ENCODE data around the gene MCF2L2. TPM values are rescaled to one million over a fixed set of nuclear protein-coding genes. Genes with fewer than 3 reads are reported as not detected.
"Not testable (repeated sequence)": the region's sequence is repeated elsewhere in the genome, so short reads cannot be mapped to it uniquely, and the experiment has no call there.

Gene MCF2L2
- total RNA-seq, 2 donors from 2014 or later: 7.6 to 11.5 TPM

DNA sequence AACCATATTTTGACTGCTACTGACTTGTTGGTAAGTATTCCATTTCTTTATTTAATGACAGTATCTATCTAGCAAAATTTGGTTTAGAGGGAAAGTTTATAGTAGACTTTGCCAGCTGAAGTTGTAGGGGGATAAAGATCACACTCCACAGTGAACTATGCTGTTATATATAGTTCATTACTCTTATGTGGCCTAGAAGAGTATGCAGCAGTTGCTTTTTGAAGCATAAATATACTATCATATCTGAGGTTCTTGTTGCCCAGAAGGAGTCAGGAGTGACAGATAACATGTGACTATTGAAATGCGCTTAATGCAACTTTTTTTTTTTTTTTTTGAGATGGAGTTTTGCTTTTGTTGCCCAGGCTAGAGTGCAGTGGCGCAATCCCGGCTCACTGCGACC lies 25.6 kb upstream of the MCF2L2 start:
- H3K4me1 Mint-ChIP-seq (ENCODE audit: low read depth): no peaks in the 10 kb centered on the region
- no peak for DNase-seq
- no peak for ATAC-seq (replicated peaks in 1 of 2)

GRCh38 chr3:183449791-183450190 lies 21.4 kb upstream of the MCF2L2 start:
- ATAC-seq (replicated peaks in 1 of 2) (no peak), DNase-seq (no peak)
- no peaks in the 10 kb centered on the region for H3K27me3 Mint-ChIP-seq (ENCODE audit: low read depth)
- H3K27ac Mint-ChIP-seq: no peak overlapping the region
- peaks cover 19% of the 10 kb centered on the region for H3K4me1 Mint-ChIP-seq (ENCODE audit: low read depth)
- H3K9me3 Mint-ChIP-seq: no peaks in the 10 kb centered on the region
- H3K4me3 Mint-ChIP-seq: no peak overlapping the region
- H3K36me3 Mint-ChIP-seq (ENCODE audit: insufficient read depth in 2 of 2): peaks cover 0 to 7% of the 10 kb centered on the region in 2 donors

More for the DNA sequence above, 25.6 kb upstream of the MCF2L2 start:
- no peaks in the 10 kb centered on the region for H3K27me3 Mint-ChIP-seq (ENCODE audit: low read depth)
- no peak overlapping the region for H3K27ac Mint-ChIP-seq
- H3K4me3 Mint-ChIP-seq: no peak overlapping the region
- H3K36me3 Mint-ChIP-seq (ENCODE audit: insufficient read depth in 2 of 2): no peaks in the 10 kb centered on the region
- H3K9me3 Mint-ChIP-seq: no peaks in the 10 kb centered on the region

- H3K27me3 Mint-ChIP-seq (ENCODE audit: low read depth): no peaks in the 10 kb centered on the region
- H3K36me3 Mint-ChIP-seq (ENCODE audit: insufficient read depth in 2 of 2): peaks cover 4 to 7% of the 10 kb centered on the region in 2 donors
- no peak overlapping the region for H3K4me3 Mint-ChIP-seq
- peaks cover 0 to 3% of the 10 kb centered on the region in 2 donors for H3K9me3 Mint-ChIP-seq
- no peak overlapping the region for H3K27ac Mint-ChIP-seq
- no peak for DNase-seq
- H3K4me1 Mint-ChIP-seq (ENCODE audit: low read depth): peaks cover 19% of the 10 kb centered on the region
- ATAC-seq (replicated peaks in 1 of 2): no peak
Measured at GRCh38 chr3:183449391-183449790, 21.0 kb upstream of the MCF2L2 start.

DNA sequence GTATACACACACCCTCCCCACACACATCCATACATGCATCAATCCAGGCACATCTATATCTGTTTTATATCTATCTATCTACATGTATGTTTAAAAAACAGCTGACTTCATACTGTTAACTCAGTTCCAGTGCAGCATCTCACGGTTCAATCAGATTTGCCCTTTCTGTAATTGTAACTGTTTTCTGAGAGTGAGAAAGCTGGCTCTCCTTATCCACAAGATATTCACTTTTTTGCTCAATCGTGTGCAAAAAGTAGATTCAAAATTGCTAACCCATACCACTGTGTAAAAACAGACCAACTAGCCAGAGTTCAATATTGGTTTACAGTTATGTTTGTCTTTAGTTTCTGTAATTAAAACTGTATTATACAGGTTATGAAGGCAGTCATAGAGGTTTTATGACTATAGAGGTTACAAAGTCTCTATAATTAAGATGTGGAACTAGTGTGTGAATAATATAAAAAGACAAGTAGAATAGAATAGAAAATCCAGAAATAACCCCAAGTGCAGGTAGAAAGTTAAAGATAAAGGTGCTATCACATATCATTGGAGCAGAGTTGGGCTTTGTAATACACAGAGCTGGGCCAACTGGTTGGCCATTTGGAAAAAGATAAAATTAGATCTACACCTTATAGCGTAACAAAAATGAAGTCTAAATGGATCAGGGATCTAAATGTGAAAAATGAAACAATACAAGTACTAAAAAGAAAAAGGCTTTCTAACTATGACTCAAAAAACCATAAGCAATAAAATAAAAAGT lies 20.1 kb upstream of the MCF2L2 start:
- peaks cover 2% of the 10 kb centered on the region for H3K27me3 Mint-ChIP-seq (ENCODE audit: low read depth)
- peaks cover 2 to 4% of the 10 kb centered on the region in 2 donors for H3K9me3 Mint-ChIP-seq
- H3K4me3 Mint-ChIP-seq: peak overlapping the region; percentile 97
- peak overlapping the region; percentile 92 for H3K27ac Mint-ChIP-seq
- peaks cover 19% of the 10 kb centered on the region for H3K4me1 Mint-ChIP-seq (ENCODE audit: low read depth)
- DNase-seq (no peak), ATAC-seq (replicated peaks in 1 of 2) (no peak)
- H3K36me3 Mint-ChIP-seq (ENCODE audit: insufficient read depth in 2 of 2): peaks cover 8 to 12% of the 10 kb centered on the region in 2 donors

GRCh38 chr3:183447206-183448001 lies 19.0 kb upstream of the MCF2L2 start:
- Mint-ChIP-seq H3K27me3 (ENCODE audit: low read depth) (peaks cover 13% of the 10 kb centered on the region), H3K27ac (peak overlapping the region; percentile 92), H3K9me3 (peaks cover 8 to 12% of the 10 kb centered on the region in 2 donors), H3K36me3 (ENCODE audit: insufficient read depth in 2 of 2) (peaks cover 15 to 23% of the 10 kb centered on the region in 2 donors), H3K4me3 (peak overlapping the region; percentile 97), H3K4me1 (ENCODE audit: low read depth) (peaks cover 19% of the 10 kb centered on the region)
- ATAC-seq (replicated peaks in 1 of 2): peak; percentile 94 to 96
- peak; percentile 87 to 89 for DNase-seq

GRCh38 chr3:183446838-183447205 lies 18.4 kb upstream of the MCF2L2 start:
- Mint-ChIP-seq H3K4me3 (peak overlapping the region; percentile 97), H3K27me3 (ENCODE audit: low read depth) (peaks cover 16% of the 10 kb centered on the region), H3K27ac (no peak overlapping the region), H3K4me1 (ENCODE audit: low read depth) (peaks cover 19% of the 10 kb centered on the region), H3K36me3 (ENCODE audit: insufficient read depth in 2 of 2) (peaks cover 15 to 23% of the 10 kb centered on the region in 2 donors), H3K9me3 (peaks cover 8 to 12% of the 10 kb centered on the region in 2 donors)
- DNase-seq: no peak
- ATAC-seq (replicated peaks in 1 of 2): no peak

- peaks cover 20% of the 10 kb centered on the region for H3K4me1 Mint-ChIP-seq (ENCODE audit: low read depth)
- H3K36me3 Mint-ChIP-seq (ENCODE audit: insufficient read depth in 2 of 2): peaks cover 15 to 23% of the 10 kb centered on the region in 2 donors
- H3K4me3 Mint-ChIP-seq: no peak overlapping the region
- H3K9me3 Mint-ChIP-seq: peaks cover 8 to 15% of the 10 kb centered on the region in 2 donors
- H3K27me3 Mint-ChIP-seq (ENCODE audit: low read depth): peaks cover 16% of the 10 kb centered on the region
- no peak overlapping the region for H3K27ac Mint-ChIP-seq
- ATAC-seq (replicated peaks in 1 of 2): no peak
- DNase-seq: no peak
Measured at GRCh38 chr3:183444748-183445147, 16.3 kb upstream of the MCF2L2 start.

- peaks cover 23% of the 10 kb centered on the region for H3K4me1 Mint-ChIP-seq (ENCODE audit: low read depth)
- DNase-seq (no peak), ATAC-seq (replicated peaks in 1 of 2) (no peak)
- no peak overlapping the region for H3K4me3 Mint-ChIP-seq
- peaks cover 8 to 15% of the 10 kb centered on the region in 2 donors for H3K9me3 Mint-ChIP-seq
- no peak overlapping the region for H3K27ac Mint-ChIP-seq
- peaks cover 15 to 23% of the 10 kb centered on the region in 2 donors for H3K36me3 Mint-ChIP-seq (ENCODE audit: insufficient read depth in 2 of 2)
- H3K27me3 Mint-ChIP-seq (ENCODE audit: low read depth): peaks cover 16% of the 10 kb centered on the region
Measured at GRCh38 chr3:183443395-183444385, 15.3 kb upstream of the MCF2L2 start.

DNA sequence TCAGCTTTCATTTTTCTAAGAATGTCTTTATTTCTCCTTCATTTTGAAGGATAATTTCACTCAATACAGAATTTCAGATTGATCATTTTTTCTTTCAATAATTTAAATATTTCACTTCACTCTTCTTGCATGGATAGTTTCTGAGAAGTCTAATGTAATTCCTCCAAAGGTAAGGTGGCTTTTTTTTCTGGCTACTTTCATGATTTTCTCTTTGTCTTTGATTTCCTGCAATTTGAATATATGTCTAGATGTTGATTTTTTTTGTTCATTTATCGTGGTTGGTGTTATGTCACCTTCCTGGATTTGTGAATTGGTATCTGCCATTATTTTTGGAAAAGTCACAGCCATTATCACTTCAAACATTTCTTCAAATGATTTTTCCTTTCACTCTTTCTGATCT lies 14.6 kb upstream of the MCF2L2 start:
- Mint-ChIP-seq H3K4me1 (ENCODE audit: low read depth) (peaks cover 23% of the 10 kb centered on the region), H3K27me3 (ENCODE audit: low read depth) (peaks cover 16% of the 10 kb centered on the region), H3K9me3 (peaks cover 8 to 15% of the 10 kb centered on the region in 2 donors), H3K36me3 (ENCODE audit: insufficient read depth in 2 of 2) (peaks cover 14 to 23% of the 10 kb centered on the region in 2 donors), H3K4me3 (no peak overlapping the region), H3K27ac (no peak overlapping the region)
- DNase-seq (no peak), ATAC-seq (replicated peaks in 1 of 2) (no peak)

DNA sequence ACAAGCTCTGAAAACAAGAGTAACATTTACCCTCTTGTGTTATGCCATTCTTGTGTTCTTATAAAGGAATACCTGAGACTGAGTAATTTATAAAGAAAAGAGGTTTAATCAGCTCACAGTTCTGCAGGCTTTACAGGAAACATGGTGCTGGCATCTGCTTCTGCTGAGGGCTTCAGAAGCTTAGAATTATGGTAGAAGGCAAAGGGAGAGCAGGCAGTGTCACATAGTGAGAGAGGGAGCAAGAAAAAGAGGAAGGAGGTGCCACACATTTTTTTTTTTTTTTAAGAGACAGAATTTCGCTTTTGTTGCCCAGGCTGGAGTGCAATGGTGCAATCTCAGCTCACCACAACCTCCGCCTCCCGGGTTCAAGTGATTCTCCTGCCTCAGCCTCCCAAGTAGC lies 12.1 kb upstream of the MCF2L2 start:
- ATAC-seq (replicated peaks in 1 of 2): not testable (repeated sequence)

GRCh38 chr3:183439515-183439914 lies 11.1 kb upstream of the MCF2L2 start:
- H3K4me3 Mint-ChIP-seq: no peak overlapping the region
- no peak overlapping the region for H3K27ac Mint-ChIP-seq
- H3K27me3 Mint-ChIP-seq (ENCODE audit: low read depth): peaks cover 21% of the 10 kb centered on the region
- DNase-seq (no peak), ATAC-seq (replicated peaks in 1 of 2) (no peak)
- H3K9me3 Mint-ChIP-seq: peaks cover 8 to 13% of the 10 kb centered on the region in 2 donors
- H3K36me3 Mint-ChIP-seq (ENCODE audit: insufficient read depth in 2 of 2): peaks cover 8 to 20% of the 10 kb centered on the region in 2 donors
- peaks cover 45% of the 10 kb centered on the region for H3K4me1 Mint-ChIP-seq (ENCODE audit: low read depth)

More for the DNA sequence above, 12.1 kb upstream of the MCF2L2 start:
- peaks cover 38% of the 10 kb centered on the region for H3K4me1 Mint-ChIP-seq (ENCODE audit: low read depth)
- not testable (repeated sequence) for H3K27ac Mint-ChIP-seq, DNase-seq, H3K4me3 Mint-ChIP-seq
- H3K36me3 Mint-ChIP-seq (ENCODE audit: insufficient read depth in 2 of 2): peaks cover 8 to 23% of the 10 kb centered on the region in 2 donors
- H3K27me3 Mint-ChIP-seq (ENCODE audit: low read depth): peaks cover 16% of the 10 kb centered on the region
- H3K9me3 Mint-ChIP-seq: peaks cover 8 to 15% of the 10 kb centered on the region in 2 donors

- ATAC-seq (replicated peaks in 1 of 2): no peak
- H3K36me3 Mint-ChIP-seq (ENCODE audit: insufficient read depth in 2 of 2): peaks cover 8 to 13% of the 10 kb centered on the region in 2 donors
- peaks cover 8 to 12% of the 10 kb centered on the region in 2 donors for H3K9me3 Mint-ChIP-seq
Measured at GRCh38 chr3:183438735-183439134, 10.3 kb upstream of the MCF2L2 start.

More at GRCh38 chr3:183438735-183439134, 10.3 kb upstream of the MCF2L2 start:
- Mint-ChIP-seq H3K27ac (no peak overlapping the region), H3K27me3 (ENCODE audit: low read depth) (peaks cover 29% of the 10 kb centered on the region), H3K4me3 (no peak overlapping the region), H3K4me1 (ENCODE audit: low read depth) (peaks cover 51% of the 10 kb centered on the region)
- DNase-seq: no peak
